Activated CD4-positive, CD25-positive, alpha-beta regulatory T cell (primary cell): ENCODE measurements around the gene EEFSEC.

ENCODE experiments used
- DNase-seq, 4 experiments: peaks; one replicate each; lab custom pipeline; 2025; lab: John Stamatoyannopoulos, UW

The EEFSEC gene

DNA sequence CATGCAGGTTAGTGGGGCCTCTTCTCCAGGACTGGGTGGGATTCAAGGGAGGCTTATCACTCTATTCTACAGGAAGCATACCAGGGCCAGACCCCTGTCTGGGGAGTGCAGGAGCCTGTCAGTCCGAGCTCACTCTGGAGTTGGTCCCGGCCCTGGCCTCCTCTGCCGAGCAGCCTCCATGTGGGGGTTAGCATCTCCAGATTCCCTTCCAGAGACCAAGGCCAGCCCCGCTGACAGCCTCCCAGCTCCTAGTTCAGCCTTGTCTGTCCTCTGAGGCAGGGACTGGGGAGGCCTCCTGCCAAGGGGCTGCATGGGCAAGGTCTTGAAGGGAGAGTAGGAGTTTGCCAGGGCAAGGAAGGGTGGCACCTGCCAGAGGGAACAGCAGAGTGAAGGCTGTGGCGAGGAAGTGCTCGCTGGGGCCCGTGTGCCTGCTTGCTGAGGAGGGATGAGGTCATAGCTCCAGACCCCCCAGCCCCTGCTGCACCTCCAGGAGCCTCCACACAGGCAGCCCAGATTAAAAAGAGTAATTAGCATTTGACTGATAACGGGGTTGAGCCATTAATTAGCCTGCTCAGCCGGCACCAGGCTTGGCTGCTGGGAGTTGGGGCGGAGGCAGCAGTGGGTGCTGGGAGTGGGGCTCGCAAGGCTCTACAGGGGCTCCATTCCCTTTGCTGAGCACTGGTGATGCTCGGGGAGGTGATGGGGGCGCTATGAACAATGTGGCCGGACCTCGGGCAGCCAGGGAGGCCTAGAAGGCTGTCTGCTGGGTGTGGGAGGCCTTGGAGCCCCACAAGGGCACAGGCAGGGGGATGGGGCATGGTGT lies 259.1 kb downstream of the EEFSEC start:
- no peak for DNase-seq

DNA sequence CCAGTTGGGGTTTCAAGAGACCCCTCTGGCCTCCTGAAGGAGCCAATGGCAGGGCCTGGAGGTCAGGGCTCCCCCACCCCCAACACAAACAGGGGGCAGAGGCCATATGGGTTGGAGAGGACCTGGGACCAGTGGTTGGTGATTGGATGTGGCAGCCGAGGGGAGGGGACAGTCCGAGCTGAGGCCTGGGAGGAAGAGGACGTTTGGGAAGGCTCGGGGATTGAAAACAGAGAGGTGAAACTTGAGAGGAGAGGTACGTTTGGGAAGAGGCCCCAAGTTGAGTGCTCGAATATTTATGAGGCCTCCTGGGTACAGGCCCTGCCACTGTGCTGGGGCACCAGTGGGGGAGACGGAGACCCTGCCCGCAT lies 259.7 kb downstream of the EEFSEC start:
- no peak for DNase-seq

DNA sequence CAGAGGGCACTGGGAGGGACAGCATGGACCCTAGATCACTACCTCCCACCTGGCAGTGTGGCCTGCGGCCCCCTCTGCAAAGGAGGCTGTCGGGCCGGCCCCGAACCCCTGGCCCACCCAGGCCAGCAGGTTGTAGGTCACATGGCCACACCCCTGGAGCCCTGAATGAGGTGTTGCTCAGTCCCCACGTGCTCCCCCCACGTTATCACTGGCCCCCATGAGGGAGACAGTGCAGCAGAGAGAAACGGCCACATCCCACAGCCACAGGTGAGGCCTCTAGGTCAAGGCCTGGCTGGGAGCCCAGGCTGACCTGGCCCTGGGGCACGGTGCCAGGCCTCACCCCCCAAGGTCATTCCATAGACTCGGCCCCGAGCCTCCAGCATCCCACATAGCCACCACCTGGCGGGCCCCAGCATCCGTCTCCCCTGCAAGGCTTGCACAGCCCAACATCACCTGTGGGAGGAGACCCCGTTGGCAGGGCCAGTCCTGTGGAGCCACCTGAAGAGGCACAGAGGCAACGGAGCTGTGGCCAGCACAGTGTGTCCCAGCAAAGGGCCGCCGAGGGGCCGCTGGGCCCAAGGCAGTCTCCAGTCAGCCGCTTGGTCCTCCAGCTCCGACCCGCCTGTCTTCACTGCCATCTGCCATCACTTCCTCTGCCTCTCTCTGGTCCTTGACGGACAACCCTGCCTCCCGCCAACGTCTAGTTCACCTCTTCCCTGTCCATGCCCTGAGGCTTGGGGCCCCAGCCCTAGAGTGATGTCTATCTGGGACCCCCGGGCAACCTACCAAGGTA lies 260.3 kb downstream of the EEFSEC start:
- no peak for DNase-seq

DNA sequence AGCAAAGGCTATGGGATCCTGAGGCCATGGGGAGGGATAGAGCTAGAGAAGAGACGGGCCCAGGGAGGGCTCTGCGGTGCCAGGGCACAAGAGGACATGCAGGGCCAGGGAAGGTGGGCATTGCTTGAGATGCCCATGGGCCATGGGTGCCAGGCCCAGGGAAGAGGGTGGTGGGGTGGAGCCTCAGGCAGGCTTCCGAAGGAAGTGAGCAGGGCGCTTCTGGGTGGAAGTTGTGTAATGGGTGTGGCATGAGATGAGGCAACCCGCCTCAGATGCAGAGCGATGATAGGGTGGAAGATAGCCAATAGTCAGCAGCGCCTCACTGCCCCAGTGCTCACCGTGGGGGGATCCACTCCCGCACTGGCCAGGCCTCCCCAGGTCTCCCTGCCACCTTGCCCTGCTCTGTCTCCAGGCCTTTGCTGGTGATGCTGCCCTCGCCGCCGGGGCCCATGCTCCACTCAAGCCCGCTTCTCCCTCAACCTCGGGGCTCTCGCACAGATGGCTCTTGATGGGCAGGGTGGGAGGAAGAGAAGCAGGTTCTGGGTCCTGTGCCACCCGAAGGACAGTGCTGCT lies 262.0 kb downstream of the EEFSEC start:
- no peak for DNase-seq

DNA sequence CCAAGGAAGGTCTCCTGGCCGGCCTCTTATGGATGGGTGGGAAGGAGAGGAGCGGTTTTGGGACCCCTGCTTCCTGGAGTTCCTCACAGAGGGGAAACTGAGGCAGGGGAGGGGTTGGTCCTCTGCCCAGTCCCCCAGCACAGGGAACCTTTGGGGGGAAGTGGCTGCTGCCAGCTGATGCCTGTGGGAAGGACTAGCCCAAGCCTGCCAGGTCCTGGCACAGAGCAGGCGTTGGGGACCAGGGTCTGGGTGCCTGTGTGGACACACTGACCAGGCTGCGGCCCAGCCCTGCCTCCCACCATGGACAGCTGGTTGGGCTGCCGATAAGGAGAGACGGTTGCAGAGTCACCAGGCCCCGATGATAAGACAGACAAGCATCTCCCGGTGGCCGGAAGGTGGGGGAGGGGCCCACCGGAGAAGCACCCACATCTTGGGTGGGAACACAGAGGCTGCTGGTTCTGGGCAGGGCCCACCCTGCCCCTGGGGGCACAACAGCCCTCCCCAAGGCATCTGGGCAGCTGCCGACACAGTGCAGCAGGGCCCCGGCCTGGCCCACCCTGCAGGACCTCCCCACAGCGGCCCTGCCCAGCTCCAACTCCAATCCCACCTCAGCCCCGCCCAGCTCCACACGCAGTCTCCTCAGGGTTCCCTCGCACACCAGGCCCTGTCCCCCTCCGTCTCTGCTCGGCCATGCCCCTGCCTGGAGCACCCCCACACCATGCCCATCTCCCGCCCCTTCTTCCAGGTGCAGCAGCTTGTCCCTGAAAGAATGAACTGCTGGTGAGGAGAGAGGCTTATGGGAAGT lies 262.7 kb downstream of the EEFSEC start:
- no peak for DNase-seq

DNA sequence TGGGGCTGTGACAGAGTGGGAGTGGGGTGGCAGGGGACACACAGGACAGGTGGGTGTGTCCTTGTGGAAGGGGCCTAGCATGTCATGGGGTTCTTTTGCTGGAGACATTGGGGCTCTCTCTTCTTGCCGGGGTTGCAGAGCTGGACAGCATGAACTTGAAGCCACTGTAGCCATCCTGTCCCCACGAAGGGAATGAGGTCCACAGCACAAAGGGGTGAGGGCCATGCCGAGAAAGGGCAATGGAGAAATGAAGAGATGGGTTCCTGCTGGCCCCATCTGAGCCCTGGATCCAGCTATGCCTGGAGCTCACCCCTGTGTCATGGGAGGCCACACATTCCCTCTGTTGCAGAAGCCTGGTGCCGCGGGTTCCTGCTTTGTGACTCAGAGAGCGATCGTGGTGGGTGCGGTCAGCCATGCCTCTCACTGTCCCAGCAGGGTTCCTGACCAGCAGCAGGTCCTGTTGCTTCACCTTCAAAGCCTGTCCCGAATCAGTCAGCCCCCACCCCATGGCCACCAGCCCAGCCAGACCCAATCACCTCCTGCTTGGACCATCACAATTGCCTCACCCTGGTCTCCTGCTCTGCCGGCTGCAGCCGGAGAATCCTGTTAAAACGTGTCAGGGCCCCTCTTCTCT lies 263.4 kb downstream of the EEFSEC start:
- no peak for DNase-seq

DNA sequence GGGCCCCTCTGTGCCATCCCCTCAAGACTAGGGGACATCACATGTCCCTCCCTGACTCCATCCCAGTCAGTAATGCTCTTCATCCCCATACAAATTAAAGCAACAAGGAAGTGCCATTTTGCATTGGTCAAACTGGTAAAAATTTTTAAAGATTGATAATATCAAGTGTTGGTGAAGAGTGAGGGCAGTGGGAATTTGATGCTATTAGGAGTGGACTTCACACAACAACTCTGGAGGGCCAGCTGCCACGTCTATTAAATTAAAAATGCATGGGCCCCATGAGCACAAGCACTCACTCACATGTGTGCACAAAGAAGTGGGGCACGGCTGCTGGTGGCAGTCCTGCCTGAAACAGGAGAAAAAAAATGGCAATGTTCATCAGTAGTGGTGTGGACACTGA lies 265.6 kb downstream of the EEFSEC start:
- no peak for DNase-seq

DNA sequence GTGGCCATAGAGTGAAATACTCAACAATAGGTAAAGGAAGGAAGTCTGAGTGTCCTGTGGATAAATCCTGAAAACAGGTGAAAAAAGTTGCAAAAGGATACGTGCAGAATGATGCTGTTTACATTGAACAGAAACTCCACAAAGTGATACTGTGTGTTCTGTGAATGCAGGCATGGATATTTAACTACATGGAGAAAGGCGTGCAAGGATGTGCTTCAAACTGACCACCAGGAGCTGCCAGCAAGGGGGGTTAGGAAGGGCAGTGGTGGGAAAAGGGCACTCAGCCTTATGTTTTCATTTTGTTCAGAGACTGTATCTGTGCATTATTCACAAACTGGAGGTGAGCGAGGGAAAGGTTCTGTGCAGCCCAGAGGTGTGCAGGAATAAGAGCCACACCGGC lies 266.0 kb downstream of the EEFSEC start:
- no peak for DNase-seq

DNA sequence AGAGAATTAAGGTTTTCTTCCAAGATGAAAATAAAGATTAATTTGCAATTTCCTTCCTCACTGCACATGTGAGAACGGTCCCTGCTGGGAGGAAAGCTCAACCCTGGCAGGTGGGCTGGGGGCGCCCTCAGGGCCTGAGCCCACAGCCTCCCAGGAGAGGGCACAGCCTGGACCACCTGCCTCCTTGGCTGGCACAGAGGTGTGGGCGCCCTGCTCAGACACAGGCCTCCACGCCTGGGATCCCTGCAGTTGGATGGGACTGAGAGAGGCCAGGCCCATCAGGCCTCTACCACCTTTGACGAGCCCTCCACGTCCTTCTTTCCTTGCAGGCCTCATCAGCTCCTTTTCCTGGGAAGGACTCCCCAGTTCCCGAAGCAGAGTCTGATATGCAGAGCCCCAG lies 267.0 kb downstream of the EEFSEC start:
- no peak for DNase-seq

DNA sequence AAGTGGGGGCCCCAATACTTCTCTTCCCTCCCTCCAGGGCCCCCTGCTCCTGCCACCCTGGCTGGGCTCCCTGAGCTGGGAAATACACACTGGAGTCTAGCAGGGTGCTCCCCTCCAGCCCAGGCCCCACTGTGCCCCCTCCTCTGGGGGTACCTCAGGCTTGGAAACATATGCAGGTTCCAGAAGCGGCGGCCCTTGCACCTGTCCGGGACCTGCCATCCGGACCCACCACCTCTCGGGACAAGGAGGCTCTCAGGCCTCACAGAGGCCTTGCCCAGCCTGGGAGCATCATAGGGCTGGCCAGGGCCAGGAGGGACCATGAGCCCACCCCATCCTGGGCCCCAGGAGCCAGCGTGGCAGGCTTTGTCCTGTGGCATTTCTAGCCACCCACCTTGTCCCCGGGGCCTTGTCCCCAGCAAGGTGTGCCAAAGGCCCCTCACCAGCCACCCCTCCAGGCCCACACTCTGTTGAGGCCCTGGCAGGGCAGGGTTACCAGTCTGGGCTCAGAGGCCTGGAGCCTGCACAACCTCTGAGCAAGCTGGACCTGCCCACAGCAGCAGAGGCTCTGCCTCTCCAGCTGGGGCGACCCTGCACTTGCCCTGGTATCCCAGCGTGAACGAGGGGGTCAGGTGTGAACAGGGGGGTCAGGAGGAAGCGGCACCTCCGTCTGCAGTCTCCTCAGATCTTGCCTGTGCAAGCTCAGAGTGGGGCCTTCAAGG lies 267.6 kb downstream of the EEFSEC start:
- no peak for DNase-seq

DNA sequence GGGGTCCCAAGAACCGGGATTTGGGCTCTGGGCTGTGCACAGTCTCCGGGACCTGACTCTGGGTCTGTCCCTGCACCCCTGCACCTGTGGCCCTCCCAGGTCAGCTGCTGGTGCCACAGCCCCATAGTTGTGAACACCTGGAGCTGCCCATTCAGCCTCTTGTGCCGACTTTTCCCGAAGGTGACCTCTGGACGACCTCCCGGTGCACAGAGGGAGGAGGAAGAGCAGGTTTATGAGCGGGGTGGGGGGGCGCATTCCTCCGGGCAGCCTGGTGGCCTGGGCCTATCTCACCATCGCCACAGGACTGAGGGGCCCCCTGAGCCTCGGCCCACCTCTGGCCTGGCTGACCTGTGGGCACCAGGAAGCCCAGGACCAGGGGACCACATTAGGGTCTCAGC lies 268.2 kb downstream of the EEFSEC start:
- DNase-seq = no peak

DNA sequence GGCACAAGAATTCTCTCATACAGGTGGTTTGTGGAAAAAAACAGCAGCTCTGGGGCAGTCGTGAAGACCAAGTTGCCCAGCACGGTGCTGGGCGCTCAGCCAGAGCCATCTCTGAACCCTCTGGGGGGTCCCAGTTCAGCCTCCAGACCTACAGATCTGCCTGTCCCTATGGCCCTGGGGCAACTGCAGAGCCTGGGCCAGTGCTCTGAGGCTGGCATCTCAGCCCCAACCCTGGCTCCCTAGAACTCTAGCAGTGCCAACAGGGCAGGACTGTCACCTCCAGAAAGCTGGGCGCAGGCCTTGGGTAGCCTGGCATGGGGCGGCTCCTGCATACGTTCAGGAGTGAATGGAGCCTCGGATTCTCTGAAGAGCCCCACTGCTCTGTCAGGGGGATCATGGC lies 268.7 kb downstream of the EEFSEC start:
- DNase-seq = no peak

DNA sequence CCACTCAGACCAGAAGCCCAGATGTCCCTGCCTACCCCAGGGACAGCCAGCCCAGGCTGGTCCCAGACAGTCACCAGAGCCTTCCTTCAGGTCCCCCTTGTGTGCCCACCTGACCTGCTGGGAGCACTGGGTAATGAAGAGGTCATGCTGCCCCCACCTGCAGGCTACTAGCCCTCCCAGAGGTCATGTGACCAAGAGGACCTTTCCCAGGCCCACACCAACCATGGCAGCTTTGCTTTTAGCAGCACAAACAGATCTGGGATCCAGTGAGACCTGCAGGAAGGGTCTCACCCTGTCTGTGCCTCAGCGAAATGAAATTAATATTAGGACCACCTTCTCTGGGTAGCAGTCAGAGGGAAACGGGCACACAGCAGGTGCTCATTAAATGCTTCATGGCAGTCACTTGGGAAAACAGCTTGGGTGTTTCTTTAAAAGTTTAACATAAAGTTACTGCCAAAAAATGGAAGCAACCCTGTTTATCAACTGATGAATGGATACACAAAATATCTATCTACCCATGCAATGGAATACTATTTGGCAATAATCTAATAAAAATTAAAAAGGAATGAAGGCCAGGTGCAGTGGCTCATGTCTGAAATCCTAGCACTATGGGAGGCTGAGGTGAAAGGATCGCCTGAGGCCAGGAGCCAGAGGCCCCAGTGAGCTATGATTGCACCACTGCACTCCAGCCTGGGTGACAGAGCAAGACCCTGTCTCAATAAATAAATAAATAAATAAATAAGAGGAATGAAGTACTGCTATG lies 269.7 kb downstream of the EEFSEC start:
- DNase-seq = no peak

DNA sequence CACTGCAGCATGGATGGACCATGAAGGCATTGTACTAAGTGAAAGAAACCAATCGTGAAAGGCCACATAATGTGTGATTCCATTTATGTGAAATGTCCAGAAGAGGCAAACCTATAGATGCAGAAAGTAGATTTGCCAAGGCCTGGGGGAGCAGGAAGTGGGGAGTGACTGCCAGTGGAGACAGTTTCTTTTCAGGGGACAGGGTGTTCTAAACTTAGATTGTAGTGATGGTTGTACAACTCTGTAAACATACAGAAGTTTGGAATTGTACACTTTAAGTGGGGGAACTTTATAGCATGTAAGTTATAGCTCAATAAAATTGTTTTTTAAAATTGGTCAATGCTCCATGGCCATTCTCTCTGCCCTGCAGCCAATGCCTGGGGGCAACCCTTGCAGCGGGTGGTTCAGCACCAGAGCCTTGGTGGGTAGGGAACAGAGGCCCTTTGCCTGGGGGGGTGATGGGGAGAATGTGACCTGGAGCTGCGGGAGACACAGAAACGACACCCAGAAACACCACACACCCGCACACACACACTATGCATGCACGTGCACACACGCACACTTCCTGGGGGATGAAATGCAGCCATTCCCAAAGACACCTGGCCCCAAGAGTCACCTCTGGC lies 270.4 kb downstream of the EEFSEC start:
- no peak for DNase-seq

DNA sequence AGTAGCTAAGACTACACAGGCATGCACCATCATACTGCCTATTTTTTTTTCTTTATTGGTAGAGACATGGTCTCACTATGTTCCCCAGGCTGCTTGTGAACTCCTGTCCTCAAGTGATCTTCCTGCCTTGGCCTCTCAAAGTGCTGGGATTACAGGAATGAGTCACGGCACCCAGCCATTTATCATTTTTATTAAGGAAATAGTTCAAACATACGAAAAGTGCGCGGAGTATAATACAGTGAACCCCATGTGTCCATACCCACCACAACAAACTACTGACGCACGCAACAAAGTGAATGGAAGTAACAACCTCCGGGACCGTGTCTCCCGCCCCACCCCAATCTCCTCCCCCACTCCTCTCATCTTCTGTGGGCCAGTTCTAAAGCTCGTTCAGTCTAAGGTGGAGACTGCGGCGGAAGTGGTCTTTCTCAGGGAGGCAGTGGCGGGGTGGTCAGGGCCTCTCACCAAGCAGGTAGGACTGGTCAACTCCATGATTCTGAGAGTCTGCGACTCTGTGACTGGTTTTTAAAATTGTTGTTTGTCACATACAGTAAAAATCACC lies 271.3 kb downstream of the EEFSEC start:
- no peak for DNase-seq

DNA sequence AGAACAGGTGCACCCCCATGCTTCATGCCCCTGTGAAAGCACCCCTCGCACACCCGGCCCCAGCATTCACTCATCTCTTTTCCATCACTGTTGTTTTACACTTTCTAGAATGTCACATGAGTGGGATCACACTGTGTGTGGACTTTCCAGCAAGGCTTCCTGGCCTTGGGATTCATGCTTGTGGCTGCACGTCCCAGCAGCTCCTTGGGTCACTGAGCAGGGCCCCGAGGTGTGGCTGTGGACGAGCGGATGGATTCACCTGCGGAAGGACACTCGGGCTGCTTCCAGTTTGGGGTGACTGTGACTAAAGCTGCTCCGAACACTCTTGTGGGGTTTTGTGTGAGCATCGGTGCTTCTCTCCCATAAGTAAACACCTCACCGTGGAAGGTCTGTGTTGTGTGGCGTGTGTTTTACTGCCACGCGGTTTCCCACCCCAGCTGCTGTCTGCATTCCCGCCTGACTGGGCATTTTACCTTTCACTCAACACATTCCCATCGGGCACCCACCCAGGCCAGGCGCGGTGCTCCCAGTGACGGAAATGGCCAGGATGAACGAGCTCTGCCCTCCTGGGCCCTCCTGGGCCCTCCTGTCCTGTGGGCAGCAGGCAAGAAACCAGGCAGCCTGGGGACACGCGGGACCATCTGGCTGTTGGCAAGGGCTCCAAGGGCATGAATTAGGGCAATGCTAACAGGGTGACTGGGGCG lies 272.0 kb downstream of the EEFSEC start:
- DNase-seq = no peak

DNA sequence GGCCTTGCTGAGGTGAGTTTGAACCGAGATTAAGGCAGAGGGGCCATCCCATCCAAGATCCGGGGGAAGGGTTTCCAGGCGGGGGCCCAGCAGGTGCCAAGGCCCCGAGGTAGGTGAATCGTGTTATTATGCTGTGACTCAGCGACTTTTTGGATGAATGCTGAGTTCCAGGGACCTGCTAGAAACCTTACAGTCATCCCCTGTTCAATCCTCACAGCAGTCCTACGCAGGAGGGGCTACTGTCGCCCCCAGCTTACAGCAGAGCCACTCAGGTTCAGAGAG lies 272.5 kb downstream of the EEFSEC start:
- DNase-seq = no peak

DNA sequence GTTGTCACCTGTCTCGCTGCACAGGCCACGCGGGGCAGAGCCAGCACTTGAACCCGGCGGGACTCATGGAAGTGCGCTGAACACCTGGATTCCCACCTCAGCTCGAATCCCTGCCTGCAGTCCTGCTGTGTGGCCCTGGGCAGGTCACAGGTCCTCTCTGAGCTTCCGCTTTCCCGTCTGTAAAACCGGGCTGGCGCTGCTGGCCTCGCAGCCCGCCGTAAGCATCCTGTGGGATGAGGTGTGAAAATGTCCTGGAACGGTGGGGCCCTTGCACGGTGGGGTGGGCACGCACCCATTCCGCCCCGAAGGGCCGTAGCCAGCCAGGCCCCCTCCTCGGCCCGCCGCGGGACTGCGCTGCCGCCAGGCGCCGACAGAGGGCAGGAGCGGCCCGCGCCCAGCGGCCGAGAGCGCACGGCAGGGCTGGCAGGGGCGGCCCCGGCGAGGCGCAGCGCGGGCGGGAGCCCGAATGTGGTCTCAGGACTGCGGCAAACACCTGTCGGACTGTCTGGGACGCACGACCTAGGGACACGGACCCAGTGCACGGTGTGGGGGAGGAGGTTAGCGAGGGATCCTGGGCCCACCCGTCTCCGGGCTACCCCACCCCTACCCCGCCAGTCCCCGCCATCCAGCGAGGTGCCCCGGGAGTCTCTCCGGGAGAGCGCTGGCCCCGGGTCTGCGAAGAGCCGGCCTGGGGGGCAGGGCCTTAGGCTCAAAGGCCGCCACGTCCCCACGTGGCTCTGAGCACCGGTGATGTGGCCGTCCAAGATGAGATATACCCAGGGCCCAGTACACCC lies 273.0 kb downstream of the EEFSEC start:
- peak in 3 of 4 experiments; percentile 24 to 33 (median 25) for DNase-seq
